GM19035 (cell line): Measurements from ENCODE around the gene DCT.
A peak's percentile ranks its signal among the peaks of the same experiment; 100 is the strongest.

ENCODE experiments used
- ATAC-seq: cut with Tn5 transposase; IDR thresholded peaks from one replicate; pipeline ENCODE4 v1.9.1; 2021; ENCODE audit not compliant: unreplicated experiment

Gene DCT

GRCh38 chr13:94454906-94455305, 24.6 kb downstream of the DCT start:
- no peak for ATAC-seq

GRCh38 chr13:94454334-94454733, 25.1 kb downstream of the DCT start:
- ATAC-seq, result no peak

- no peak for ATAC-seq
Observed at GRCh38 chr13:94444826-94445225, 34.7 kb downstream of the DCT start.

- peak; percentile 73 for ATAC-seq
Observed at GRCh38 chr13:94435604-94436226, 43.8 kb downstream of the DCT start.

GRCh38 chr13:94433055-94433961, 46.2 kb downstream of the DCT start:
- ATAC-seq, result no peak

DNA sequence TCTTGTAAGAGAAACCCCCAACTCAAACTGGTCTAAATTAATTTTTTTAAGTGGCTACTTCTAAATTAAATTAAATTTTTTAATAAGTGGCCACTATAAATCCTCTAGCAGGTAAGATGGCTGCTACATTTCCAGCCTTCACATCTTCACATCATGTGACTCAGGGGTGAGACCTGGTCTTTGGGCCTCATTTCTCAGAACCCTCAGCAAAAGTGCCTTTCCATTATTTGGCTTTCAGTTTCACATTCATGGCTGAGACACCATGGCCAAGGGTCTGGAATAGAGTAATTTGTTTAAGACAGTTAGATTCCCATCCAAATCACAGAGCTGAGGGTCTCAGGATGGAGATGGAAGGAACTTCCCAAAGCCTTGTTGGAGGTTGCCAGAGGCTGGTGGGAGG, 47.5 kb downstream of the DCT start:
- no peak for ATAC-seq

DNA sequence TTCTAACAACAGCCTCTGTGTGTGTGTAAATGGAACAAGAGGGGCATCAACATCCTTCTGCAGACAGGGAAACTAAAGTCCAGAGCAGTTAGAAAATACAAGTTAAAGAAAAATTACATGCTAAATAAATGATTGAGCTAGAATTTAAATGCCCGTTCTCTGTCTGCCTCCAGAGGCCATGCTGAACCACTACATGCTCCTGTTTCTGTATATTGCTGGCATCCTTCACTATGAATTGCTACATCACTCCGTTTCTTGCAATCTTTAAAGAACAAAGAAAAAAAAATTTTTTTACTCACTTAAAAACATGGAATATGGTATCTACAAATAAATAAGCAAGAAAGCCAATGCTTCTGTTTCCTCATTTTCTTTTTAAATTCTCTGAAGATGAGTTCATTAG, 47.9 kb downstream of the DCT start:
- ATAC-seq, result no peak

- ATAC-seq, result no peak
Observed at GRCh38 chr13:94427313-94427953, 52.0 kb downstream of the DCT start.

GRCh38 chr13:94419925-94420305, 59.6 kb downstream of the DCT start:
- ATAC-seq, result no peak

- no peak for ATAC-seq
Observed at GRCh38 chr13:94419304-94419924, 60.1 kb downstream of the DCT start.

DNA sequence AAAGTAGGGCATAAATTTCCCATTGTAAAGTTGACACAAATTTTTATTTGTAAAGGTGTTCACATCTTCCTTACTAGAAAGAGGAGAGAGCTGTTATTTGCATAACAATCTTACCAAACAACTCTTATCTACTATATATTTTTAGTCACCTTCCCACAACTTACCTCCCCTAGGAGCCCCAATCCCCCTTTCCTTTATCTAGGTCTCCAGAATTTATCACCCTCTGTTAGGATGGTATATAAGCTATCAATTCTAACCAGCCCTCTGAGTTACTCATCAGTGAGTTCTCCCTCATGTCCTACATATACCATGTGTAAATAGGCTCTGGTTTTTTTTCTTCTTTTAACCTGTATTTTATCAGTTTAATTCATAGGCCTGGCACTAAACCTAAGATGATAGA, 62.2 kb downstream of the DCT start:
- ATAC-seq, result no peak

GRCh38 chr13:94416454-94417080, 62.9 kb downstream of the DCT start:
- ATAC-seq, result no peak

DNA sequence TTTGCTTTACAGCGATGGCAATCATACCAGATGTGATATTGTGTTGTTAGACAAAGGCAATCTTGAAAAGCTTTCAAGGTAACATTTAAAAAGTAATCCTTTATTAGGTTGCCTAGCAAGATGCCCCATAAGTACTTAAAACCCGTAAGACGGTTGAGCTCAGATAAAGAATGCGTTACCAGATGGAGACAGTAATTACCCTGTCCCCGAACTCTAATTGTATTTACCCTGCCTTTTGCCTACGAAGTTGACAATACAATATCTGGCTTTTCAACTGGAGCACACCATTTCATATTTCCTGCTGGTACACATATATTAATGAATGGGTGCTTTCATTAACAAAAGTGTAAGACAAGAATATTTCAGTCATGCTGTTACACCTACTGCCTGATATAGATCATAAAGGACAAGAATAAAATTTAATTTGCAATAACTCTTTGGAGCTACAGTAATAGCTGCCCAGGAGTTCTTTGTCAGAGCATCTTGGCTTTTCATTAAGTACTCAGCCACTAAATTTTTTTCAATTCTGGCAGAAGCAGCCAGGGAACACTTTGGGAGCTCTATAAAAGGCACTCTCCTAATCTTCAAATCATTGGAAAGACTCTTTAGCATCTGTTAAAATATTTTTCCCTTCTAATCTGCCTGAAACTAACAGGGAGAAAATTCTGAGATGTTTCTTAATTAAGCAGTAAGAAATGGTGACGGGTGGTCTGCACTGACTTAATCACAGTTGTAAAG, 63.8 kb downstream of the DCT start:
- ATAC-seq, result no peak

DNA sequence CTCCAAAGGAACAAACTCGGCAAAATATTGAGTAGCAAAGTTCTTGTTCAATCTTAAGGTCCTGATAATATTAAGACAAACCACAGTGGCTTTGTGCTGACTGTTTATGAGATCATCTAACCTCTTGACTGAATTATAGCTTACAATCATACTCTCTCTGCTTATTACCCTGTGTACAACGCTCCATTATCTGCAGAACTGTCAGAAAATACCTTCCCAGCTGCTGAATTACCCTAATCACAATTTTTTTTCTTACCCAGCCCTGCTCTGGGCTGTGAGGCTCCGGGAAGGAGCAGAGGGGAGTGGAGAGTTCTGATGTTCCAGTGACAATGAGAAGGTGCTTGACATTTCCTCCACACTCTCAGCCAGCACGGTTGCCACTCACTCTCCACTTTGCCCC, 64.8 kb downstream of the DCT start:
- no peak for ATAC-seq

DNA sequence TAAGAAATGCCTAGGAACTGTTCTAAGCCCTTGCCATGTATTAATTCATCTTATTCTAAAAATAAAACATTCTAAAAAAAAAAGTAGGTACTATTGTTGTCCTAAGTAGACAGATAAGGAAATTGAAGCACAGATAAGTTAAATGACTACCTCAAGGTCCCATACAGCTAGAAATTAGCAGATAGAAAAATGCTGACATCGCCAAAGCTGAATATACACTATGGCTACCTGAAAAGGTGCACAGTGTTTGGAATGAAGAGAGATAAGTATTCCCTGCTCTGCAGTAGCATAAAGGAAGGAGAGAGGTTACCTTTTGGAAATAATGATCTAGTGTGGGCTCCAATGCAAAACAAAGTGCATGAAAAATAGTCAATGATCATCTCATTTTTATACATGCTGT, 65.3 kb downstream of the DCT start:
- ATAC-seq, result no peak

- no peak for ATAC-seq
Observed at GRCh38 chr13:94413598-94413944, 65.9 kb downstream of the DCT start.

DNA sequence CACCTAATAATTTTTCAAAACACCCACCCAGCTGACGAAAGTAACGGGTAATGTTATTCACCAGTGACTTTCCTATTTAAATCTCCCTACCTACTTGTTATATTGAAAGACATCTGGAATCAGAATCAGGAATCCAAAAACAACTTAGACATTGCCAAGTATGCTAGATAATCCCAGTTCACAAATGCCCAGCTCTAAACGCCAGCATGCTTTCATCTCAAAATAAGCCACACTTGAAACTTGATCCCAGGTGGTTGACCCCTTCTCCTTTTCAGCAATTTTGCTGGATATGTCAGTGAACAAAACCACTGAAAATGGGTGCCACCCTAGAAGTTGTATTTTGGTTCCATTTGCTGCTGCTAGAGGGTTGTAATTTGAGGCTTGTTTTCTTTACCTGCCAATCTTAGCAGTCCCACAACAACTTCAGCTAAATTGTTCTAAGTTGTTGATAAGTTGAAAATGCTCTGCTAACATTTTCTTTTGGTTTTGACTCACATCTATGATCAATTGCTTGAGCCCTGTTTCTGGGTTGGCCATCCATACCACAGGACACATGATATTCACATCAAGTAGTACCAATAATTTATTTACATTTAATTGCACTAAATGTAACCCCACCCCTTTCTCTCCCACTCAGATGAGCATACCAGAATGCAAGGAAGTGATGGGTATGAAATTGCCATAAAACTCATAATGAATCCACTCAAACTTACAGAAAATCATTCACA, 66.4 kb downstream of the DCT start:
- ATAC-seq, result no peak

GRCh38 chr13:94411747-94412146, 67.7 kb downstream of the DCT start:
- no peak for ATAC-seq

DNA sequence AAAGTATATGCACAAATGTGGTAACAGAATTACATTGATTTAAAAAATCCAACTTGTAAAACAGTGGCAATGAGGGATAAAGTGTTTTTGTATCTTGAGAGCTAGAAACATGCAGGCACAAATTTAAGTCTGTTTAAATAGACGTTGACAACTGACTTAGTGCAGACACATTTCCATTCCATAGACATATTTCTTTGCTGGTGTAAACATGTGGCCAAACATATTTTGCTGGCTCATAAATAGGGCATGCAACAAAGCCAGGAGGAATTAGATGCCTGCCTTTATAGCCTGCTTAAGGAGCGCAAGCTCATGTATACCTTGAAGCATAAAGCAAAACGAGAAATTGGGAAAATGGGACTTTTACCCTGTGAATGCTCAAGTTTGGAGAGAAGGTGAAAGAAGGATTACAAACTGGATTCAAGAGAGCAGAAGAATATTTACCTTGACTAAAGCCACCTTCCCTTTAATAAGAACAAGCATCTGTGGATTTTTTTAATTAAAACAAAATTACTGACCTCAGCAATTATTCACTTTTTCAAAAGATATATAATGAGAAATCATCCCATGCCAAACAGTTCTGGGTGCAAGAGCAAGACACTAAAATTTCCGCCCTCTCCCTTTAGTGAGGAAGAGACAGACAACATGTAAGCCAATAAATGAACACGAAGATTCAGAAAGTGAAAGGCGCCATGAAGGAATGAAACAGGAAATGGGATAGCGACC, 71.0 kb downstream of the DCT start:
- no peak for ATAC-seq
